ENCODE measurements around the gene FXYD7. TPM values are rescaled to one million over a fixed set of nuclear protein-coding genes. Genes with fewer than 3 reads are reported as not detected.

The FXYD7 gene
- polyA plus RNA-seq, 3 donors: 0.40 to 1.3 (median 0.95) TPM

DNA sequence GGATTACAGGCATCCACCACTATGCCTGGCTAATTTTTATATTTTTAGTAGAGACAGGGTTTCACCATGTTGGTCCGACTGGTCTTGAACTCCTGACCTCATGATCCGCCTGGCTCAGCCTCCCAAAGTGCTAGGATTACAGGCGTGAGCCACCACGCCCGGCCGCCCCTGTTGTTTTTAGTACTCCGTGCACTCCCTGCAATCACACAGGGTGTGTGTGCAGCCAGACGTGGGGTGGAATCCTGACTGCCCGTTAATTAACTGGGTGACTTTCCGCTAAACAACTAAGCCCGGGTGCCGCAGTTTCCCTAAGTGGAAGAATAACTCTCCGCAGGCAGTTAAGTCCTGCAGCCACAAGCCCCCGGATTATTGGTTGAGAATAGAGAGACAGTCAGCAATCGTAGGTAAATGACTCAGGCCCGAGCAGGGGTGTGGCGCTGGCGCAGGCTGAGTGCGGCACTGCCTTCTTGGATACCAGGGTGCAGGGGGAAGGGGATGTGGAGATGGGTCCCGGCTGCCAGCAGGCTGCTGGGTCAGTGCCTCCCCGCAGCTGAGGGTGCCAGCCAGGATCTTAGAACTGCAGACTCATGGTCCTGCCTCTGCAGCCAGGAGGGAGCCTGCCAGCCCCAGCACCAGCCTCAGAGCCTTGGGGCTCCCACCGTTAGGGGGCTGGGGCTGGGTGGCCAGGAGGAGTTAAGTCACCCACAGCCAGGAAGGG lies 33.5 kb upstream of the FXYD7 start:
- DNase-seq: no peak

GRCh38 chr19:35110974-35111373 lies 32.1 kb upstream of the FXYD7 start:
- DNase-seq: no peak

DNA sequence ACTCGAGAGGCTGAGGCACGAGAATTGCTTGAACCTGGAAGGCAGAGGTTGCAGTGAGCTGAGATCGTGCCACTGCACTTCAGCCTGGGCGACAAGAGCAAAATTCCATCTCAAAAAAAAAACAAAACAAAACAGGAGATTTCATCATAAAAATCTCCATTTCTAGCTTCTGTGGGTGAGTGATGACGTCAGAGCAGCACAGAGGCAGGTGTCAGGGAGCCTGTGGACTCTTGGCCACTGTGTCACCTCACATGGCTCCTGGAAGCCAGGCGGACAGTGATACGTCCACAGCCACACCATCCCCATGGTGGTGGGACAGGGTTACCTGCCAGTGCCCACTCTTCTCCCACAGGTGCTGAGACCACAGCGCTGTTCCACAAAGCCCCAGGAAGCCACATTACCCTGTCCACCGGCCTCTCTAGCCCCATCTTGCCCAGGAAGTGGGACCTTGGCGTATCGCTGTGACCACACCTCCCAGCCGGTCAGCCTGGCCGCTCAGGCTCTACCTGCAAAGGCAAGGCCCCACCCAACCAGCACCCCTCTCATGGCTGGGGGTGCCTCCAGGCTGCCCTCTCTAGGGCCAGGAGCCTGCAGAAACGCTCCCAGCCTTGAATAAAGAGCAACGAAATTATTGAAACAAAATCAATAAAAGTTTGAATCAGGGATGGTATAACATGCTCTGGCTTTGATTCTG lies 29.9 kb upstream of the FXYD7 start:
- no peak for DNase-seq

DNA sequence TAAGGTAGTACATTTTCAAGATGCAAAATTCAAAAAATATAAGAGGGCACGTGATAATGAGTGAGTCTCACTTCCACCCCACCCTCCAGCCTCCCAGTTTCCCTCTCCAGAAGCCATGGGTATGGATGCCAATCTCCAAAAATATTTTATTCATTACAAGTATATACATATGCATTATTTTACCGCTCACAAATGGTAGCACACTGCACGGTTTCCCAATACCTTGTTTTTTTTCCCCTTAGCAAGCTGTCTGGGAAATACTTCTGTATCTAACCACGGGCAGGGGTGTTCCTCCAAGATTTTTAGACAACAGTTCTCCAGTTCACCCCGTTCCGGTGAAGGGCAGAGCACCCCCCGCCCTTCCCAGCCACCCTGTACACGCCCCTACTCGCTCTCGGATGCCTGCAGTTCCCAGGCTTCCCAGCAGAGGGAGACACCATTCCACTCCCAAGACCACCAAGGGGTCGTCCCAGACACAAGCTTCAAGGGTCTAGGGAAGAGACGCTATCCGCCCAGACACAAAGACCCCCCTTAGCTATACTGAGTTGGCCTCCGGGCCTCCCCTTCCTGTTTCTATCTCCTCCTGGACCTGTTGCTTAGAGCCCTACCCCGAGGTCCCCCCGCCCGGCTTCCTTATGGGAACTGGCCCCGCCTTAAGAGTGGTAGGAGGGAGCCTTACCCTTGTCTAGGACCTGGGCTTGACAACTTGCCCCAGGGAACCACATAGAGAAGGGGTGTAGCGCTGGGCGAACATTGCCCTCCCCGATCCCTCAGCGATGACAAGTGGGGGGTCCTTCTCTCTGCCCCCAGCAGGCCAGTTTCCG lies 28.5 kb upstream of the FXYD7 start:
- DNase-seq: peak; percentile 81

- no peak for DNase-seq
Observed at GRCh38 chr19:35115177-35115951, 27.7 kb upstream of the FXYD7 start, which contains the start of gene FXYD3. TSS of gene FXYD3 (plus strand) at chr19:35115823. CDS start at chr19:35119377, 3,554 bp downstream.

DNA sequence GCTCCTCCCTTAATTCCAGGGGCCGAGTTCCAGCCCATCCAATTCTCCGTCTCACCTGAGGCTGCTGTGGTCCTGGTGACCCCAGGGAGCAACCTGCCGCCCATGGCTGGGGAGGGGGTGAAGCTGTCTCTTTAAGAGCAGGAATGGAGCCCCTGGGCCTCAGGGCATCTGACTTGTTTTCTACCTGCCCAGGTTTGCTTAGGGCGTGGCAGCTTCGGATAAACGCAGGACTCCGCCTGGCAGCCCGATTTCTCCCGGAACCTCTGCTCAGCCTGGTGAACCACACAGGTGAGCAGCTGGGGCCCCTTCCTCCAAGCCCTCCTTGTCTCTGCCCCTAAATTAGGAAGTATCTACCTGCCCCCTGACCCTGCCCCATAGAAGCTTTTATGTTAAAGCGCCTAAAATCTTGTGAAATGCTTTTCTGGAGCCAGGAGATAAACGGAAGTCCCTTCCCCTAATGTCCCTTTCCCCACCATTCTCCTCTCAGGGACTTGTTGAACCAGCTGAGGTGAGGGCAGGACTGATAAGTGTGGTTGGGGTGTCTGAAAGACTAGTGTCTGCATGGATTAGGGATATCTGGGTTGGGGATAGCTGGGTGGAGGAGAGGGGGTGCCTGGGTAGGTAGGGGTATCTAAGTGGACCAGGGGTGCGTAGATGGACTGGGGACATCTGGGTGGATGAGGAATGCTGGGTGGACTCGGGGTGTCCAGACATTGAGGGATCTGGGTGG lies 26.8 kb upstream of the FXYD7 start:
- no peak for DNase-seq

DNA sequence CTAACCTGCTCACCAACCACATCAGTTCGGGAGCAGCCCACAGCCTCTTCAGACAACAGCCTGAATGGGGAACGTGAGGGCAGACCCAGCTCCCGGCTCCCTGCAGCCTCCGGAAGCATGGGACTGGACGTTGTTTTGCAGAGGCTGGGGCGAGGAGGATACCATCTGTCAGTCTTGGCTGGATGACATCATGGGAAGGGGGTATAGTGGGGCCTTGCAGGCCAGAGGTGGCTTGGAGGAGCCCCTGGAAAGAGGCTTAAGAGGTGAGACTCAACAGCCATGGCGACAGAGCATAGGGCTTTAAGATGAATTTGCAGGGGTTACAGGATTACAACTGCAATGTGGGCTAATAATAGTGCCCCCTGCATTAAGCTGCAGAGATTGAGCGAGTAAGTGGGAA lies 25.9 kb upstream of the FXYD7 start:
- DNase-seq: no peak

DNA sequence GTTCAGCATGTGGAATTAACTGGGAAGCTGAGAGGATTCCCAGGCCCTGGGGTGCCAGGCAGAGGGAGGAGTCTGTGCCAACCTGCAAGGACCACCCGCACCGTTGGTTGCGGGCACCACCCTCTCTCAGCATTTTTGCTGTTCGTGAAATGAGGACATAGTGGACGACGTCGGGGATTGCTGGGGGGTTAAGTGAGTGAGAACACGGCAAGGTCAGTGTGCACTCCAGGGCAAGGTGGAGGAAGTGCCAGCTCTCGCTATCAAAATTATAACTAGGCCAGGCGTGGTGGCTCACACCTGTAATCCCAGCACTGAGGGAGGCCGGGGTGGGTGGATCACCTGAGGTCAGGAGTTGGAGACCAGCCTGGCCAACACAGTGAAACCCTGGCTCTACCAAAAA lies 25.3 kb upstream of the FXYD7 start:
- DNase-seq: no peak

- no peak for DNase-seq
Observed at GRCh38 chr19:35118268-35119020, 24.6 kb upstream of the FXYD7 start.

DNA sequence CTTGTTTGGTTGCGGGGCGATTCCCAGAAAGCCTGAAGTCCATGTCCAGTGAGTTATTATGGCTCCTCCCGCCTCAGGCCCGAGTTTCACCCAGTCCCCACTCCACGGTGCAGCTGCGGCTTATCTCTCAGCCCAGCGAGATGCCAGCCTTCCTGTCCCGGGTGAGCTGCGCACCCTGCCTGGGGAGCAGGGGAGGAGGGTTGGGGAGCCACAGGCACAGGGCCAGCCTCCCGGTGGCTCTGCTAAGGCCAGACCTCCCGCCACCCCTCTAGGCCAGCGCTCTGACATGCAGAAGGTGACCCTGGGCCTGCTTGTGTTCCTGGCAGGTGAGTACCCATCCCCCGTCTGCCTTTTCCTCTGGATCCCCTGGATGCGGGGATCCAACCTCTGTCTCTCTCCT lies 24.0 kb upstream of the FXYD7 start:
- DNase-seq: no peak

- DNase-seq: no peak
Observed at GRCh38 chr19:35119578-35120155, 23.4 kb upstream of the FXYD7 start.

DNA sequence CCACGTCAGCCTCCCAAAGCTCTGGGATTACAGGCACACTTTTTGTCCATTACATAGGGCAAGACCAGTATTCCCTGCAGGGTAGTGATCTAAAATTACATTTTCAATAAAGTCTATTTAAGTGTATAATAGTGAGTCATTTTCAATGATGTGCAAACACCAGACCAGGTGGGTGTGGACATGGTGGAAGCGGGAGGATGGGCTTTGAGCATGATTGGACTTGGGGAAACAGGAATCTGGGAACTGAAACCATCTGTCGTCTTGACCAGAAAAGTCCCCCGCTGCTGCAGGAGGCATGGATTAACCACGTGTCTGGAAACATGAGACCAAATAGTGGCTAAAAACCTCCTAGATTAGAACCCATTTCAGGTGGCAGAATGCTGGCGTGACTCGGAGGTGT lies 22.6 kb upstream of the FXYD7 start:
- DNase-seq: no peak

DNA sequence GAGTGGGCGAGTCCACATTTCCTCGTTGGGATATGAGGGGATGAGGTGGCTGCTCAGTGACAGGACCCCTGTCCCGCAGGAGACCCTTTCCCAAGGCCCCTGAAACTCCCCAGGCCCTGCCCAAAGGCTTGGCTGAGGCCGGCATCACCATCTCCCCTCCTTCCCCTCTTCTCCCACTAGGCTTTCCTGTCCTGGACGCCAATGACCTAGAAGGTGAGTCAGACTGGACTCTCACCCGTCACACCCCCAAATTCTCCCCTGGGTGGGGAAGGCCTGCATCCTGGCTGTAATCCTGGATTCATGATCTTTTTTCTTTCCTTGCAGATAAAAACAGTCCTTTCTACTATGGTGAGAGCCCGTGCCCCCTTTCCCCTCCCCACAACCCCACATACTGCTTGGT lies 22.2 kb upstream of the FXYD7 start:
- no peak for DNase-seq

DNA sequence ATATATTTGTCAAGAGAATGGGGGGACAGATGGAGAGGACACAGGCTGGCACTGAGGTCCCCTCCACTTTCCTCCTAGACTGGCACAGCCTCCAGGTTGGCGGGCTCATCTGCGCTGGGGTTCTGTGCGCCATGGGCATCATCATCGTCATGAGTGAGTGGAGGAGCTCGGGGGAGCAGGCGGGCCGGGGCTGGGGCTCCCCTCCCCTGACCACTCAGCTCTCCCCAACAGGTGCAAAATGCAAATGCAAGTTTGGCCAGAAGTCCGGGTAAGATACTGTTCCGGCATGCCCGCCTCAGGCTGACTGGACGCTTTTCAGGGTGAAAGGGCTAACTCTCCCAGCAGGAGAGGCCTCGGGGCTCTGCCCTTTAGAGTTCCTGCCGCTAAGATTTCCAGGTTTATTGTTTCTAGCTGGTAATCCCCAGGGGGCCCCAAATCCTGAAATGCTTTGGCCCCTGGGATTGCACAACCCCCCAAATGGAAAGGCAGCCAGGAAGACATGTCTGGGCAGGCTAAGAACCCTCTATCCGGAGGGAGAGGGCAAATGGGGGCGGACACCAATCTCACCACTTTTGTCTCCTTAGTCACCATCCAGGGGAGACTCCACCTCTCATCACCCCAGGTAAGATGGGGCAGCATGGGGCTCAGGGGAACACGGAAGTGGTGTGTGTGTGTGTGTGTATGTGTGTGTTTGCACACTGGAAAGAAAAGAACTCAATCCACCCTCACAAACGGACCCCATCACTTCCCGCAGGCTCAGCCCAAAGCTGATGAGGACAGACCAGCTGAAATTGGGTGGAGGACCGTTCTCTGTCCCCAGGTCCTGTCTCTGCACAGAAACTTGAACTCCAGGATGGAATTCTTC lies 20.1 kb upstream of the FXYD7 start:
- DNase-seq: no peak

DNA sequence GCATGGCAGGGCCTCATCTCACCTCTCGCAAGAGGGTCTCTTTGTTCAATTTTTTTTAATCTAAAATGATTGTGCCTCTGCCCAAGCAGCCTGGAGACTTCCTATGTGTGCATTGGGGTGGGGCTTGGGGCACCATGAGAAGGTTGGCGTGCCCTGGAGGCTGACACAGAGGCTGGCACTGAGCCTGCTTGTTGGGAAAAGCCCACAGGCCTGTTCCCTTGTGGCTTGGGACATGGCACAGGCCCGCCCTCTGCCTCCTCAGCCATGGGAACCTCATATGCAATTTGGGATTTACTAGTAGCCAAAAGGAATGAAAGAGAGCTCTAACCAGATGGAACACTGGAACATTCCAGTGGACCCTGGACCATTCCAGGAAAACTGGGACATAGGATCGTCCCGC lies 19.5 kb upstream of the FXYD7 start:
- DNase-seq: no peak

DNA sequence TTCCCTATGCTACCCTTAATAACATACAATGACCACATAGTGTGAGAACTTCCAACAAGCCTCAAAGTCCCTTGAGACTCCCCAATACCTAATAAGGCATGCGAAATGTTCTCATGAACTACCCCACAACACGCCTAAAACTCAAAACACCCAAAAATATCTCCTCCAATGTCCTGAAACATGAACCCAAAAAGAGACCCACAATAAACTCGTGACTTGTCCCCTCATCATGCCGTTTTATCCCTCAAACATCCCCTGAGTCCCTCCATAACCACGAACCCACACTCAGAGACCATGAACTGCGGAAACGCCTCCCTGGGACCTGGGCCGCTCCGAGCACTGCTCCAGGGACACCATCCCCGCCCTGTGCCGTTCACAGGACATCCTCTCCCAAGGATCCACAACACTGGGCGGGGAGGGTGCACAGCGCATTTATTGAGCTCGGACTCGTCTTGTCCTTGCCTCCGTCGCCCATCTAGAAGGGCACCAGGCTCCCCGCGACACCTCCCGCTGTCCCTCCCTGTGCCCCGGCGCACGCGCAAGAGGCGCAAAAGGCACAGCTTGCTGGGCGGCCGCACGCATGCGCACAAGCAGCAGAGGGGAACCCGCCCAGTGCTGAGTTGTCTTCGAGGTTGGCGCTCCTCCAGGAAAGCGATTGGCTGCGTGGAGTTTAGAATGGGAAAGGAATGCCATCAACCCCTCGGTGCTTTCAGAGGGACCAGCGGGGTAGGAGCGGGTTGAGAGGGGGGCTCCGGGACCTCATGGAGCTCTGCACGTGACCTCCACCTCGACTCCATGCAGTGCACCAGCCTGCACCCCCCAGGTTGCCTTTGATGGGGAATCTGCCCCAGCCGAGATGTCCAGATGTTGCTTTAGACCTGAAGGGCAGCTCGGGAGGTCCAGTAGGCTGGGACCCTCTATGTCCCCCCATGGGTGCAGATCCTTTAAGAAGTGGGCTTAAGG lies 18.7 kb upstream of the FXYD7 start:
- peak; percentile 88 for DNase-seq

DNA sequence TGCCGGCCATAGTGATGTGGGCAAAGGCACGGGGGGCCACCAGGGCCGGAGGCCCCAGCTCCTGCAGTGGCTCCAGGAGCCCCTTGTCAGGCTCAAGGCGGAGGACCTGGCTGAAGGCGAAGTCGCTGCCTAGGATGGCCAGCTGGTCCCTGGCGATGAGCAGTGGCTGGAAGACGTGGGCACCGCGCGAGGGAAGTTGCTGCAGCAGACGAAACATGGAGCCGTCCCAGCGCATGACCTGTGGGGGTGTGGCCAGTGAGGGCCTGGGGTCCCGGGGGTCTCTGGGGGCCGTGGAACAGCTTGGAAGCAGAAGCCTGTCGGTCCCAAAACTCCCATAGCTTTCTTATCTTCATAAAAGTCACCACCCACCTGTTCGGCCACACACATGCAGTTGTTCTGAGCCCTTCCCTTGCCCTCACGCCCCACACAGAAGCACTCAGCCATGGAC lies 17.8 kb upstream of the FXYD7 start:
- no peak for DNase-seq
